HG03457 (cell line): ENCODE results near the gene ELOA.
"Not testable (repeated sequence)": the region's sequence is repeated elsewhere in the genome, so short reads cannot be mapped to it uniquely, and the experiment has no call there.

Source experiments
- ATAC-seq: cut with Tn5 transposase; IDR thresholded peaks from one replicate; pipeline ENCODE4 v1.9.1; 2021; ENCODE audit warnings: moderate number of reproducible peaks; ENCODE audit not compliant: unreplicated experiment

ELOA gene

DNA sequence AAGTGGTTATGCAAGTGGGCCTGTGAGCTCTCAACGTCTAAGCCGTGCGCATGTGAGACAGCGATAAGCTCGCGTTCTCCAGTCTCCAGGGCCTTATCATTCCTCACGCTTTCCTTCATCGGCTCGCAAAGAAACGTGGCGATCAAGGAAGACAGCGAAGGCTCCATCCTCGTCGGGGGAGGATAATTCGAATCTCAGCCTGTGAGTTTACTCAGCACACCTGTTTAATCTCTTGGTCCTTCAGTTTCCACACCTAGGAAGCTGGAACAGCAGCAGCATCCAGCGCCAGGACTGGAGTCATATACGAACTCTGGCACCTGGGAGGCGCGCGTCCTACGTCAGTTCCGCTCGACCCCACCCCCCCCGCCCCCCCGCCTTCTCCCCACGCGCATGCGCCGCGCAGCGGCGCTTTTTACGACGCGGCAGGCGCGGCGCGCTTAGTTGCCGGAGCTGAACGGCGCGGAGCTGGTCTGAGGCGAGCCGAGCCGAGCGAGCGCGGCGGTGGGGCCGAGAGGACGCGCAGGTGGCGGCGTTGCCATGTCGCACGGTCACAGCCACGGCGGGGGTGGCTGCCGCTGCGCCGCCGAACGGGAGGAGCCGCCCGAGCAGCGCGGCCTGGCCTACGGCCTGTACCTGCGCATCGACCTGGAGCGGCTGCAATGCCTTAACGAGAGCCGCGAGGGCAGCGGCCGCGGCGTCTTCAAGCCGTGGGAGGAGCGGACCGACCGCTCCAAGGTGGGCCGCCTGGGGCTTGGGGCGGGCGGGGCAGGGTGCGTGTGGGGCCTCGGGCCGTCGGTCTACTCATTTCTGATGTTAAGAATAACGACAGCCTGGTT is 34.9 kb downstream of the ELOA start, which contains the start of gene PITHD1:
TSS of gene PITHD1 (plus strand) at position 440 of the 836 bp plus-strand sequence. CDS start at position 538, 98 bp downstream.
- peak; percentile 45 for ATAC-seq

DNA sequence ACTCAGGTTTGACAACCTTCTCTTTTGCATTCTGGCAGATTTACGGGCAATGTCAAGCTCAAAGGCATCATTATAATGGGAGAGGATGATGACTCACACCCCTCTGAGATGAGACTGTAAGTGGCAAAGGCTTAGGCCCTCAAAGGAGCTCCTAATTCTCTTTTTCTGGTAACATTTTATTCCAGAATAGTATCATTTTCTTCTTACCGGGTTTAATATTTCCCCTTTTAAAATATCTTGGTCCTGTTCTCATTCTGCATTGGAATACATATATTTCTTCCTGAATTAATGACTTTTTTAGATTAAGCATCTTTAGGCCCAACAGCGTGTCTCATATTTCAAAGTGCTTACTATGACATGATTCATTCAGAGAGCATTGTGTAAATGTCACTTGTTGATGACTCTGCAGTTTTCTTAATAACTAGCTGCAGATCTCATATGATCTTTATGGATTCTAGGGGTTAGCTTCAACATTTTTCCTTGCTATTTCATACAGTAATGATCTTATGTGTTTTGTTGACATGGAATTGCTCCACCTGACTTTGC is 36.6 kb downstream of the ELOA start:
- ATAC-seq, result no peak

DNA sequence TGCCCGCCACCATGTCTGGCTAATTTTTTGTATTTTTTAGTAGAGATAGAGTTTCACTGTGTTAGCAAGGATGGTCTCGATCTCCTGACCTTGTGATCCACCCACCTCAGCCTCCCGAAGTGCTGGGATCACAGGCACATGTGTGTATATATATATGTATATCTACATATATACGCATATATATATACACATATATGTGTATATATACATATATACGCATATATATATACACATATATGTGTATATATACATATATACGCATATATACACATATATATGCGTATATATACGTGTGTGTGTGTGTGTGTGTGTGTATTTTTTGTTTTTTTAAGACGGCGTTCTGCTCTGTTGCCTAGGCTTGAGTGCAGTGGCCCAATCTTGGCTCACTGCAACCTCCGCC is 39.9 kb downstream of the ELOA start:
- not testable (repeated sequence) for ATAC-seq

DNA sequence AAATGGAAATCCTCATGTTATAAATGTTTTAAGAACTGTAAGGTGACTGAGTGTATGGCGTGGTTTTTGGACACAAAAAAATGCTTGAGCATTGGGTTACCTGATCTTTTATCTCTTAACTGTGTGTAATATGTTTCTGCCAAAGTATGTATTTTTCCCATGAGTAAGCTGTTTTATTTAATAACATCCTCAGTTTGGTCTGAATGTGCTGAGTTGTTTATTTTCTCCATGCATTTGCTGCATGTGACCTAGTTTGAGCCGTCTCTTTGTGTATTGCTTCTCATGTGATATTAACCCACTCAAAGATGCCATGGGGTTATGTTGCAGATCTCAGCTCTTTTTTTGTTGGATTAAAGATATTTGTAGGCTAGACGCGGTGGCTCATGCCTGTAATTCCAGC is 41.6 kb downstream of the ELOA start:
- no peak for ATAC-seq

DNA sequence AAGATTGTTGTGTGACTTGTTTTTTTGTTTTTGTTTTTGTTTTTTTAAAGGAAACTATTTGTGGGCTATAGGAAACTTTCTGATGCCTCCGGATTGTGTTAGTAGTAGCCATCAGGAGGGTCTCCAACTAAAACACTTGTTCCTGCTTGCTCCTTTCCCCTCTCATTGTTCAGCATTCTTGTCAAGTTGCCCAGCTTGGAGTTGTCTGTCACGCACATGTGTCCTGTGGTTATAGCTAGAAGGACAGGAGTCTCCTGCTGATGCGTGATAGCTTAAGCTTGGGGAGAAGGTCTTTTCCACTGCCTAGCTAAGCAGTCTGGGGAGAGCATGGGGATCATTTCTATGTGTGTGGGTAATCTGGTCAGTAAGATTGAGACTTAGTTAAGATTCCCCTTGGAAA is 44.4 kb downstream of the ELOA start:
- ATAC-seq, result no peak

DNA sequence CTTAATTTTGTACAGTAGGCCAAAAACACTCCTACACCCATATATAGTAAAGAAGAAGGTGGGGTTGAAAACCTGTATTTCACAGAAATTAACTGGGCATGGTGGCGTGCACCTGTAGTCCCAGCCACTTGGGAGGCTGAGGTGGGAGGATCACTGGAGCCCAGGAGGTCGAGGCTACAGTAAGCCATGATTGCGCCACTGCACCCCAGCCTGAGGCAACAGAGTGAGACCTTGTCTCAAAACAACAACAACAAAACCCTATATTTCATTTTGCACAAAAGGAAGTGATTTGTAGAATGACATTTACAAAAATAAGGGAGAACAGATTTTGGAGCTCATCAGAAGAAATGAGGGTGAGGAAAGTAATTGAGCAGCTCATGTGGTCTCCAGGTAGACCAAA is 45.4 kb downstream of the ELOA start:
- ATAC-seq, result no peak

DNA sequence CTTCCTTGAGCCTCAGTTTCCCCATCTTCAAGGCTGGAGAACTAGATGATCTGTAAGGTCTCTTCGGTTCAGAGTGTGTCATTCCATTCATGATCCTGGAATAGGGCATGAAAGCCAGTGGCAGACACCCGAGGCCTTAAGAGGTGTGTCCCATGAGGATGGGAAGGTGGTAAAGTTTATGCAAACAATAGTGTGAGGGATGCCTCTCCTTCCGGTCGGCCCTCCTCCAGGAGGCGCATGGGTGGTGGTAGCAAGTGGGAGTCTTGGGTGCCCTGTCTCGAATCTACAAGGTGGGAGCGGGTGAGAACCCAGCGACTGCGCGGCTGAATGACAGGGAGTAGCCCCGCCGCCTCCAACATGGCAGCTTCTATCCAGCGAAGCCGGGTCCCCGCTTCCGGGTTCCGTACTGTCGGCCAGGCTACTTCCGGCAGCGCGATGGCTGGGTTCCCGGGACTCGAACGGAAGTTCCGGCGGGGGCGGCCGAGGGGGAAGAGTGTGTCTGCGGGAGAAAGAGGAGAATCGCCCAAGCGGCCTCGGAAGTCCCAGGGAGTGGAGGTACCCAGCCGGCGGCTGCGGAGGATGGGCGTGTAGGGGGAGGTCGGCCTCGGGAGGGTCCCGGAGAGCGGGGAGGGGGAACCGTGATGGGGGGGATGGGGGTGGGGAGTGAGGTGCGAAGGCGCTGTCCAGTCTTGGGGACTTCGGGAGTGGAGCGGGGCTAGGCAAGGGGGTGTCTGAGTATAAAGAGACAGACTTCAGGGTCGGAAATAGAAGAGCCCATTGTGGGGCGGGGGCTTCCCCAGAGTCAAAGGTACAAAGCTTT is 47.6 kb downstream of the ELOA start, which contains the start of gene LYPLA2:
TSS of gene LYPLA2 (plus strand) at position 450 of the 820 bp plus-strand sequence. CDS start 1,538 bp downstream, outside the sequence.
- ATAC-seq, result peak; percentile 46

DNA sequence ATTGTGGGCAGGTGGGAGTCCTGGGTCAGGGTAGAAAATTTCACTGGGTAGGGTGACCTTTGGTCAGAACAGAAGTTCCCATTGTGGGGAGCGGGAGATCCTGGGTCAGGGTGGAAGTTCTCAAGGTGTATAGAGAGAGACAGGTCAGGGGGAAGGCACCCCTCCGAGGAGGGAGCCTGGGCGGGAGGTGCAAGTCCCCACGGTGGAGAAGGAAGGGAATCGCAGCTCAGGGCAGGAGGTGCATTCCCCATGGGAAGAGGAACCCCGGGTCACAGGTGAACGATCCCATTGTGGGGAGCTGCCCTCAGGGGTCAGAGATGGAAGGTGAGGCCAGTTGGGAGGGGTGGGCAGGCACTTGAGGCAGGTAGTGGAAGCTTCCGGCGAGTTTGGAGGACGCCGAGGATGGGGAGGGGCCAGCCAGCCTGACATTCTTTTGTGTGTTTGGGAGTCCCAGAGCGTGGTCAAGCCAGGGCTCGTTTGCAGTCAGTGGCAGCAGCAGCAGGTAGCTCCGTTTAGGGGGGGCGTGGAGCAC is 48.3 kb downstream of the ELOA start:
- no peak for ATAC-seq

DNA sequence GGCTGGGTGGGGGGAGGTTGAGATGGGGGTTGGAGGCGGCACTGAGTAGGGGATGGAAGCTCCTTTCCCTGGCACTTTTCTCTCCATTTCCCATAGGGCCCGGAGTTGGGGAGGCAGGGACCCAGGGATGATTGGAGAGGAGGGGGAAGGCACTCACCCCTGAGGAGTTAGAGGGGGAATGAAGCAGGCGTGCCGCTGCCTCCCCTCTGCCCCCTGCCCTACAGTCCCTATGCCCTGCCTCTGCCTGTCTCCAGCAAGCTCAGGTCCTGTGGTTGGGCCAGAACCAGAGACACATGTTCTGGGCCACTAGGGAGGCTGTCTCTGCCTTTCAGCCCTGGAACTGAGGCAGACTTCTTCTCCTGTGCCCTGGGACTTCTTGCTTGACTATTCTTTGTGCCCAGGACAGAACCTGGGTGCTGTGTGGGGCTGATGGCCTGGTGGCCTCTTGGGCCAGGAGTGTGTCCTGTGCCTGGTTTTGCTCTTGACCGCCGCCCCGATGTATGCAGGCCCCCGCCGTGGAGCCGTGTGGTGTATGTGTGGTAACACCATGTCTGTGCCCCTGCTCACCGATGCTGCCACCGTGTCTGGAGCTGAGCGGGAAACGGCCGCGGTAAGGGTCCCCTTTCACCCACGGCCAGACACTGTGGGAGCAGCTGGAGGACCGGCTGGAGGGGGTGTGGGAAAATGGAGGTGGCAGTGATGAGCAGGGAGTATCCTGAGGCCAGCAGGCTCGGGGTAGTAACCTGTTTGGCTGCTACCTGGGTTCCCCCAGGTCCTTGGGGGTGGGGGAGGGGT is 49.1 kb downstream of the ELOA start:
- no peak for ATAC-seq

DNA sequence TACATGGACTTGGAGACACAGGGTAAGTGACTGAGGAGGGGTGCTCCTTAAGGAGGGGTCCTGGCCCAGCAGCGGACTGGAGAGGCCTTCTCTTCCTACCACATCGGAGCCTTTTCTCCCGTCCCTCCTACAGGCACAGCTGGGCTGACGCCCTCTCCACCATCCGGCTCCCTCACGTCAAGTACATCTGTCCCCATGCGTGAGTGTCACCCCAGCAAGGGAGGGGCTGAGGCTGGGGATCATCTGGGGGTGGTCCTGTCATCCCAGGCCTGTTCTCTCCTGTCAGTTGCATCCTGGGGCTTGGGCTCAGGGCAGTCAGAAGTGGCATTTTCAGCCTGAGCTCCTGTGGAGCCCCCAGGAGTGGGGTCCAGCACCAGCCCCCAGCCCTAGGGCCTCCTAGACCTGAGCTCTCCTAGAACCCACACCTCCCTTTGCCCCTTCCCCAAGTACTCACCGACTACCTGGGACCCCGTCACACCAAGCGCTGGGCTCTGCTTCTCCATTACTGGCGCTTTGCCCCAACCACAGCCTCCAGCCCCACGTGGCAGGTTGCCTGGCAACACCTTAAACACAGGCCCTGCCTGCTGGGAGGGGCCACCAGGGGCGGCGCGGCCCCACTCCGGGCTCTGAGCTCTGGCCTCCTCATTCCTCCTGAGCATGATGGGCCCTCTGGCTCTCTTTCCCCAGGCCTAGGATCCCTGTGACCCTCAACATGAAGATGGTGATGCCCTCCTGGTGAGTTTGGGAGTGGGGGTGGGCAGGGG is 49.9 kb downstream of the ELOA start:
- no peak for ATAC-seq

DNA sequence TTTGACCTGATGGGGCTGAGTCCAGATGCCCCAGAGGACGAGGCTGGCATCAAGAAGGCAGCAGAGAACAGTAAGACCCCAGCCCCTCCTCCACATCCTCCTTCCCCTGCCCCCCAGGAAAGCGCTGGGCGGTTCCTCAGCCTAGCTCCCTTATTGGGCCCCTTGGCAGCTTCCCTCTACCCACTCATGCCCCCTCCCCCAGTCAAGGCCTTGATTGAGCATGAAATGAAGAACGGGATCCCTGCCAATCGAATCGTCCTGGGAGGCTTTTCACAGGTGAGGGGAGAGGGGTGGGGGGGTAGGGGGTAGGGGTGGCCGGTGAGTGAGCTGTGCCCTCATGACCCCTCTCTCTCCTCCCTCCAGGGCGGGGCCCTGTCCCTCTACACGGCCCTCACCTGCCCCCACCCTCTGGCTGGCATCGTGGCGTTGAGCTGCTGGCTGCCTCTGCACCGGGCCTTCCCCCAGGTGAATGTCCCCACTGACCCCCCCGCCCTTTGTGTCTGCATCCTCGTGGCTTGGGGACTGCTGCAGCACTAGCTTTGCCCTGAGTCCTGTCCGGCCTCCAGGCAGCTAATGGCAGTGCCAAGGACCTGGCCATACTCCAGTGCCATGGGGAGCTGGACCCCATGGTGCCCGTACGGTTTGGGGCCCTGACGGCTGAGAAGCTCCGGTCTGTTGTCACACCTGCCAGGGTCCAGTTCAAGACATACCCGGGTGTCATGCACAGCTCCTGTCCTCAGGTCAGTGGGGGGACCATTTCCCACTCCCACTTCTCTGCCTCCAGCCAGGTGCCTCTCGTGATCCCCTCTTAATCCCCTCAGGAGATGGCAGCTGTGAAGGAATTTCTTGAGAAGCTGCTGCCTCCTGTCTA is 50.8 kb downstream of the ELOA start:
- no peak for ATAC-seq

DNA sequence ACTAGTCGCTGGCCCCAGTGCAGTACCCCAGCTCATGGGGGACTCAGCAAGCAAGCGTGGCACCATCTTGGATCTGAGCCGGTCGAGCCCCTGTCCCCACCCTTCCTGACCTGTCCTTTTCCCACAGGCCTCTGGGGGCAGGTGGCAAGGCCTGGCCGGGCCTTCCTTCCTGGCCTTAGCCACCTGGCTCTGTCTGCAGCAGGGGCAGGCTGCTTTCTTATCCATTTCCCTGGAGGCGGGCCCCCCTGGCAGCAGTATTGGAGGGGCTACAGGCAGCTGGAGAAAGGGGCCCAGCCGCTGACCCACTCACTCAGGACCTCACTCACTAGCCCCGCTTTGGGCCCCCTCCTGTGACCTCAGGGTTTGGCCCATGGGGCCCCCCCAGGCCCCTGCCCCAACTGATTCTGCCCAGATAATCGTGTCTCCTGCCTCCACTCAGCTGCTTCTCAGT is 51.5 kb downstream of the ELOA start:
- not testable (repeated sequence) for ATAC-seq

DNA sequence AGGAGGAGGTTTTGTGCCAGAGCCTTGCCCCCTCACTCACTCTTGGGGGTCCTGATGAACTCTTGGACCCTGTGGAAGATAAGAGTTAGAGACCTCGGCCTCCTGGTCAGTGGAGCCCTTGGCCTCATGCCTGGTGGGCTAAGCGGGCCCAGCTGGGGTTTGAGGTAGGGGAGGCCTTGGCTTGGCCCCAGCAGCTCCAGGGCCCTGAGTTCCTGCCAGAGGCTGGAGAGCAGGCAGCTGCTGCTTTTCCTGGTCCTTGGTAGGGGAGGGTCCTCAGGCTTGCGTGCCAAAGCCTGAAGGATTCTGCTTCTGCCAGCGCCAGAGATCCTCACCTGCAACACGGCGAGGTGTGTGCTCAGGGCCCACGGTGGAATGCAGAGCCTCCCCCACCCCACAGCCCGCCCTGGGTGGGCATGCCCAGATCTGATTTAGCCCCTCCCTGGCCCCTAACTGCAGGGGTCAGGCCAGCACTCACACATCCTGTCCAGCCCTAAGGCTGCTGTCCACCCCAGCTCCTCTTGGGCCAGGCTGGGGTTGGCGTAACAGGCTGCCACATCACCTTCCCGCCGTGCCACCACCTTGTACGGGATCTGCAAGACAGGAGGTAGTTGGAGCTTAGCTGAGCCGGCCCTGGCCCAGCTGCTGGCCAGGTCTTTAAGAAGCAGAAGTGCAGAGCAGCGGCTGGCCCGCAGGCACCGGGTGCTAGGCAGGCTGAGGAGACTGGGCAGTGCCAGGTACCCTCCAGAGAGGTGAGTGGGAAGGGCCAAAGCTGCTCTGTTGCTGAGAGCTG is 52.6 kb downstream of the ELOA start:
- no peak for ATAC-seq

DNA sequence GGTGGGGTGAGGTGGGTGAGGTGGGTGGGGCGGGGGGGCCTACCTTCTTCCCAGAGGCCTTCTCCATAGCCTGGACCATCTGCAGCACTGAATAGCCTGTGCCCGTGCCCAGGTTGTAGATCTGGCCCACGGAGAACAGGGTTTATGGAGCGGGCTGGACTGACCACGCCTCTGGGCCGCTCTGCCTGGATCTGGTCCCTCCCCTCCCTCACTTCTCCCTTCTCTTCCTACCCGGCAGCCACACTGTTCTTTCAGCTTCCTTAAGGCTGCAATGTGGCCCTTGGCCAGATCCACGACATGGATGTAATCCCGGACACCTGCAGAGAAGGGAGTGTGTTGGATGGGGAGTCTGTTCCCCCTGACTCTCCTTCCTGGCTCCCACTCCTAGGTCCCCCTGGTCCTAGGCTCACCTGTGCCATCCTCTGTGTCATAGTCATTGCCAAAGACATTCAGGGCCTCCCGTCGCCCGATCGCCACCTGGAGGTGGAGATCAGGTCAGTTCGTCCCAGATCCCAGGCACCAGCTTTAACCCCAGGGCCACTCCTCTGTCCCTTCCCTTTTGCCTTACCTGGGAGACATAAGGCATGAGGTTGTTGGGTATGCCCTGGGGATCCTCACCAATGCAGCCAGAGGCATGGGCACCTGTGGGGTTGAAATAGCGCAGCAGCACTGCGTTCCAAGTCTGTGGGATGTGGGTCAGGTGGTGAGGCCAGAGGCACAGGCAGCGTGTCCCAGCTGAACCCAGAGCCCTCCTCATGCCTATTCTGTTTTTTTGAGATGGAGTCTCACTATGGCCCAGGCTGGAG is 53.4 kb downstream of the ELOA start:
- no peak for ATAC-seq

DNA sequence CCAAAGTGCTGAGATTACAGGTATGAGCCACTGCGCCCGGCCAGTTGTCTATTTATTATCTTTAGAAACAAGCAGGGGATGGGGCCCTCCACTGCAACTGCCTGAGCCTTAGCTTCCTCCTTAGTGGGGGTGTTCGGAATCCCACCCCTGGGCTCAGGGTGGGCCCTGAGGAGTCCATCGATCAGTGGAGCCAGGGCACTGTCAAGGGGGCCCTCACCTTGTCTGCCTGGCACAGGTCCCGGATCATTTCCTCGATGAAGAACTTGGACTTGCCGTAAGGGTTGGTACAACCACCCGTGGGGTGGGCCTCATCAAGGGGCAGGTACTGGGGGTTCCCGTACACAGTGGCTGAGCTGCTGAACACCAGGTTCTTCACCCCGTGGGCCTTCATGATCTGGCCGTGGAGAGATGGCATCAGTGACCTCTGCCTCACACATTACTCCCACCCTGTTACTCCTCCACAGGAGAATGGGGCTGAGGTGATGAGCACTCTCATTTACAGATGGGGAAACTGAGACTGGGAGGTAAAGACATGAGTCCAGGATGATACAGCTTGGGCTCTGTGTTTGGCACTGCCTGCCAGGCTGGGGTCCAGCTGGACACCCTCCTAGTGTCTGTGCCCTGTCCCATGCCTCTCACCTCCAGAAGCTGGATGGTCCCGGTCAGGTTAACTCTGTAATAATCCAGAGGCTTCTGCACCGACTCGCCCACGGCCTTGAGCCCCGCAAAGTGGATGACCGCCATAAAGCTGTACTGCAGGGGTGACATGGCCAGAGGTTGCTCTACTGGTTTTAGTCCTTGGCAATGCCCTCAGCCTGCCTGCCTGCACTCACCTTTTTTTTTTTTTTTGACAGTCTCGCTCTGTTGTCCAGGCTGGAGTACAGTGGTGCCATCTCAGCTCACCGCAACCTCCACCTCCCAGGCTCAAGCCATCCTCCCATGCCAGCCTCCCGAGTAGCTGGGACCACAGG is 54.5 kb downstream of the ELOA start:
- no peak for ATAC-seq

DNA sequence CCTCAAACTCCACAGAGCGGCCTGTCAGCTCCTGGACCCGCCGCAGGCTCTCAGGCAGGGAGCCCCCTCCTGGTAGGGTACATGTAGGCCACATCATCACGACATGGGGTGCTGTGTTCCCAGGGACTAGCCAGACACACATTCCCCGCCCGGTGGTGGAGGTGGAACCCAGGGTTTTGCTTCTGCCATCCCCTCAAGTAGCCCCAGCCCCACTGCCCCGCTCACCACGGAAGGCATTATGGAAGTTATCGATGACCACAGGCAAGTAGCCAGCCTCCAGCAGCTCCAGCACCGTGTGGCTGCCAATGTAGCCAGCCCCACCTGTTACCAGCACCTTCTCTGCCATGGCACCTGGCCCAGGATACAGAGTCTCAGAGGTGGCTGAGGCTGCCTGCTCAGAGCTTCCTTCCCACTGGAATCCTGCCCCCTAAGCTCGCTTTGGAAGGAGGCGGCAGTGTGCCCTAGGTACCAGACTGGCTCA is 55.4 kb downstream of the ELOA start:
- no peak for ATAC-seq
